Neutrophil (primary cell): ENCODE results near the gene EPHA3.

Experiments
- H3K27ac ChIP-seq: fragments of 200-600 bp; sonication (generic); 2 replicates; pipeline ENCODE4 v1.5.1; 2016; ENCODE audit warnings: mild to moderate bottlenecking, moderate library complexity
- H3K27me3 ChIP-seq: fragments of 200-600 bp; sonication (generic); 2 replicates; pipeline ENCODE4 v1.6.0; 2016; ENCODE audit warnings: mild to moderate bottlenecking
- H3K36me3 ChIP-seq: fragments of 200-600 bp; sonication (generic); 2 replicates; pipeline ENCODE4 v1.5.1; 2017
- H3K4me1 ChIP-seq, 2 experiments: fragments of 200-600 bp in 1 of 2; sonication (generic) in 1 of 2; 1 replicate in 1 of 2; 2 replicates in 1 of 2; pipeline versions ENCODE4 v1.5.1 to v1.6.1; 2013 to 2016; ENCODE audit warnings: low read depth in 1 of 2, low read length in 1 of 2, mild to moderate bottlenecking in 1 of 2, moderate library complexity in 1 of 2; ENCODE audit not compliant: control insufficient read depth in 1 of 2, insufficient read depth in 1 of 2
- H3K4me3 ChIP-seq, 2 experiments: fragments of 200-600 bp in 1 of 2; sonication (generic) in 1 of 2; 1 replicate in 1 of 2; 2 replicates in 1 of 2; pipeline ENCODE4 v1.5.1; 2013 to 2016; ENCODE audit warnings: low read depth in 1 of 2, low read length in 1 of 2, mild to moderate bottlenecking in 1 of 2, moderate library complexity in 1 of 2
- H3K9me3 ChIP-seq: fragments of 200-600 bp; sonication (generic); 2 replicates; pipeline ENCODE4 v1.5.1; 2016
- CTCF ChIP-seq: fragments of 200-600 bp; sonication (generic); IDR thresholded peaks from 2 replicates; pipeline ENCODE4 v1.5.1; 2016; ENCODE audit warnings: antibody characterized with exemption

Gene EPHA3

GRCh38 chr3:89164774-89165173, 57.4 kb downstream of the EPHA3 start:
- H3K4me1 ChIP-seq: no peaks in the 10 kb centered on the region
- TF ChIP-seq CTCF: no peak
- no peaks in the 10 kb centered on the region for H3K9me3 ChIP-seq
- H3K27ac ChIP-seq: no peak overlapping the region
- H3K36me3 ChIP-seq: no peaks in the 10 kb centered on the region
- H3K27me3 ChIP-seq: no peaks in the 10 kb centered on the region
- H3K4me3 ChIP-seq: no peak overlapping the region

DNA sequence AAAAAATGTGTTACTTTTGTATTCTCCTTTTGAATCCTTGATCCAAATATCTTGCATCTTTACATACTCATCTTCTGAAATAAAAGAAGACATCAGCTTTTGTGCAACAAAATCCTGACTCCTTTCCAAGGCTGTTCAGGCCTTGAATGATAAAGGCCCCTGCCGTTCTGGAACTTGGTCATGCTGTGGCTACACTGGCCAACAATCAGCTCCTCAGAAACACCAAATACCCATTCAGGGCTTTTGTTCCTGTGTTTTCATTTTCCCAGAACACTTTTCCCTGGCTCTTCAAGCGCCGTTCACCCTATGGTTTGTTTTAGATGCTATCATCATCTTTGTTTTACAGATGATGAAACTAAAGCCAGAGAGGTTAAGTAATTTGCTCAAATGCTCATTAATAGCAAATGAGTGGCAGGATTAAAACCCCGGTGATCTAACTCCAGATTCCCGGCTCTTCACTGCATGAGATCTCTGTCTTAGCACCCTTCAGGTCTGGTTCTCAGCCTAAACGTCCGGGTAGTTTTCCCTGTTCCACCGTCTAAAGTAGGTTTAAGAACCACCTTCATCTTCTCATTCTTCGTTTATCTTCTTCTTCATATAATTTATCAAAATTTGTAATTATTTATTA, 58.3 kb downstream of the EPHA3 start:
- Histone ChIP-seq H3K4me1 (no peaks in the 10 kb centered on the region), H3K9me3 (no peaks in the 10 kb centered on the region), H3K27ac (no peak overlapping the region), H3K36me3 (no peaks in the 10 kb centered on the region), H3K27me3 (no peaks in the 10 kb centered on the region), H3K4me3 (no peak overlapping the region)
- TF ChIP-seq CTCF: no peak

DNA sequence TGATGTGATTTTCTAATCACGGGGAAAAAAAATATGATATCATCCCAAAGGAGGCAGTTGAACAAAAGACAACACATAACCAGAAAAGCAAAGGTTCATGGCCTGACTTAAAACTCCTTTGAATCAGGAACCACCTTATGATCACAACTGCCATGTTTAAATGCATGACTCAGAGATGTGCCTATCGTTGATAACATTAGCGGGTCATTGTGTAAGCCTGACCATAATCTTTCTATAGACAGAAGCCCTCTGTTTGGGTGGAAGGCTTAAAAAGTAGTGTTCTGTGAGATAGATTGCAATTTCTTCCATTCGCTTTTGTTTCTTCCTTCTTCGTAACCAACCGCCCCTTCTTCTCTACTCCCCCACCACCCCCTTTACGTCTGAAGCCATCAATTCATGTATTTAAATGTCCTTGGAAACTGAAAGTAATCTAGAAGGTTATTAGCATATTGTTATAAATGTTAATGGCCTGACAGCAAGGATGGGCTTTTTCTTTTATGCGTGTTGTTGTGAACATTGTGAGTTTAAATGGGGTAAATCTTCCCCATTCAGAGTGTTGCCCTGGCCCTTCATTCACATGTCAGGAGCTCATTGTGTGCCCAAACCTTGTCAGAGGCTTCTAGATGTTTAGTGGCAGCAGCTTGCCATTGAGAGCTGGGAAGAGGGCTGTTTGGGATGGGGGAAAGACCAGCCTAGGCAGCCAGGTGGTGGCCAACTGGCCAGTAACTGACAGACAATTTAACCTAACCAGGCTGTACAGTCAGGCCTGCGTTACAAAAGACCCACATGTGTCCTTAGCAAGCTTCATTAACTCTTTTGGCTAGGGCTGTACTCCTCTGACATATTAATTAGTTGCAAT, 64.5 kb downstream of the EPHA3 start:
- H3K27ac ChIP-seq: no peak overlapping the region
- no peak for TF ChIP-seq CTCF
- no peaks in the 10 kb centered on the region for H3K27me3 ChIP-seq
- no peaks in the 10 kb centered on the region for H3K9me3 ChIP-seq
- H3K4me3 ChIP-seq: no peak overlapping the region
- no peaks in the 10 kb centered on the region for H3K36me3 ChIP-seq
- no peaks in the 10 kb centered on the region for H3K4me1 ChIP-seq

DNA sequence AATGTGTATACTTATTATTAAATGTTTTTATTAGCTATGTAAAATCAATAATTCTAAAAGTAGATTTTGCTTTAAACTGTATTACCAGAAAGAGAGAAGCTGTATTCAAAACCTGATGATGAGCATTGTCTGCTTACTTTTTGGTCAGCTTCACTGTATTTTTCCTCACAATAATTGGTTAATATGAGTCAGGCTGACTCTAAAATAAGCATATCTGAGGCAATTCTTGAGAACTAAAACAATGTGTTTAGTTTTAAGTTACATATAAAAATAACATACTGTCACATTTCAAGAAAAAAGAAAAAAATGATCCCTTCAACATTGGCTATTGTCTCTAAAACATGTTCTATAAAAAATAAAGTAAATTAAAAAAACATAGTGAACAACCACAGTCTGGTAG, 66.1 kb downstream of the EPHA3 start:
- no peak overlapping the region for H3K4me3 ChIP-seq
- no peaks in the 10 kb centered on the region for H3K9me3 ChIP-seq
- no peaks in the 10 kb centered on the region for H3K4me1 ChIP-seq
- H3K27me3 ChIP-seq: no peaks in the 10 kb centered on the region
- H3K36me3 ChIP-seq: no peaks in the 10 kb centered on the region
- TF ChIP-seq CTCF: no peak
- H3K27ac ChIP-seq: no peak overlapping the region

DNA sequence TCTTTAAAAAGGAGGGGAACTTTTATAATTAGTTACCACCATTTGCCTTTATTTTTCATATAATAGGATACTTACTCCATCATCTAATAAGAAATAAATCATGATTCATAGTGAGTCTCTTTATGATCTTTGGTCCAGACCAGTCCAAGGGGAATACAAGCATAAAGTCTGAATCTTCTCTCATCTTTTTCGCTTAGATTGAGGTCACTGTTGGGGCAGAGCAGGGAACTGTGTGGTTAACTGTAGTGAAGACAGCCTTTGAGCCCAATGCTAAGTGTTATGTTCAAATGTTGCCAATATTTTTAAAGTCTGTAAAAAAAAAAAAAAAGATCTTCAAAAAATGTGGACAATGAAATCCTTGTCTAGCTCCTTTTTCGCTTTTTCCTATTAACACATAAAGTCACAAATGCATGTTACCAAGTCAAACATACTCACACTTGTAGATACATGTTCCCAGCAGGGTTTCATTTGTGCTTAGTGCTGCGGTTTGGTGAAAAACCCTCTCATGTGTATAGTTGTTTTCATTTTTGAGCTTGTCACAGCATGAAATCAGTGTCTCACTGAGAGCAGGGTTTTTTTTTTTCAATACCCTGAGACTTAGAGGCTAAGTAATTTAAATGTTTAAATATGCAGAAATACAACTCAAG, 72.1 kb downstream of the EPHA3 start:
- Histone ChIP-seq H3K27me3 (no peaks in the 10 kb centered on the region), H3K4me3 (no peak overlapping the region), H3K36me3 (no peaks in the 10 kb centered on the region), H3K27ac (no peak overlapping the region), H3K4me1 (no peaks in the 10 kb centered on the region), H3K9me3 (no peaks in the 10 kb centered on the region)
- TF ChIP-seq CTCF: no peak
